Measurements from ENCODE around the gene CUL5. TPM values are rescaled to one million over a fixed set of nuclear protein-coding genes. Genes with fewer than 3 reads are reported as not detected.
A peak's percentile ranks its signal among the peaks of the same experiment; 100 is the strongest.

Gene CUL5
- total RNA-seq, result 29.4 TPM

GRCh38 chr11:108008656-108009496 is at the start of gene CUL5:
Gene CUL5 (plus strand): TSS chr11:108008898. CDS start chr11:108009349, 451 bp downstream.
- peak; percentile 90 to 94 (median 94) for DNase-seq (ENCODE audit: low read depth in 2 of 3, low spot score in 2 of 3)

- no peak for DNase-seq (ENCODE audit: low read depth in 2 of 3, low spot score in 2 of 3)
Observed at GRCh38 chr11:107961480-107961879, 47.2 kb upstream of the CUL5 start.

GRCh38 chr11:107962181-107962580 is 46.5 kb upstream of the CUL5 start:
- DNase-seq (ENCODE audit: low read depth in 2 of 3, low spot score in 2 of 3), result no peak

GRCh38 chr11:107963091-107963490 is 45.6 kb upstream of the CUL5 start:
- DNase-seq (ENCODE audit: low read depth in 2 of 3, low spot score in 2 of 3), result no peak

- no peak for DNase-seq (ENCODE audit: low read depth in 2 of 3, low spot score in 2 of 3)
Observed at GRCh38 chr11:107969219-107969618, 39.5 kb upstream of the CUL5 start.

- no peak for DNase-seq (ENCODE audit: low read depth in 2 of 3, low spot score in 2 of 3)
Observed at GRCh38 chr11:107970049-107970448, 38.6 kb upstream of the CUL5 start.

- no peak for DNase-seq (ENCODE audit: low read depth in 2 of 3, low spot score in 2 of 3)
Observed at GRCh38 chr11:107973641-107974040, 35.1 kb upstream of the CUL5 start.

GRCh38 chr11:107988397-107989158 is 20.1 kb upstream of the CUL5 start:
- DNase-seq (ENCODE audit: low read depth in 2 of 3, low spot score in 2 of 3), result no peak

- DNase-seq (ENCODE audit: low read depth in 2 of 3, low spot score in 2 of 3), result no peak
Observed at GRCh38 chr11:107991868-107992414, 16.8 kb upstream of the CUL5 start.

- no peak for DNase-seq (ENCODE audit: low read depth in 2 of 3, low spot score in 2 of 3)
Observed at GRCh38 chr11:107996006-107996776, 12.5 kb upstream of the CUL5 start.

GRCh38 chr11:107998761-107999160 is 9.9 kb upstream of the CUL5 start:
- DNase-seq (ENCODE audit: low read depth in 2 of 3, low spot score in 2 of 3), result no peak

GRCh38 chr11:107999759-108000455 is 8.8 kb upstream of the CUL5 start:
- peak in 2 of 3 donors; percentile 69 to 74 for DNase-seq (ENCODE audit: low read depth in 2 of 3, low spot score in 2 of 3)

- DNase-seq (ENCODE audit: low read depth in 2 of 3, low spot score in 2 of 3), result no peak
Observed at GRCh38 chr11:108002476-108002875, 6.2 kb upstream of the CUL5 start.

- no peak for DNase-seq (ENCODE audit: low read depth in 2 of 3, low spot score in 2 of 3)
Observed at GRCh38 chr11:108003623-108004022, 5.1 kb upstream of the CUL5 start.

GRCh38 chr11:108007819-108008218 is 879 bp upstream of the CUL5 start:
- DNase-seq (ENCODE audit: low read depth in 2 of 3, low spot score in 2 of 3), result no peak

- no peak for DNase-seq (ENCODE audit: low read depth in 2 of 3, low spot score in 2 of 3)
Observed at GRCh38 chr11:108009497-108010370, 1.0 kb downstream of the CUL5 start.

GRCh38 chr11:108012139-108012725 is 3.5 kb downstream of the CUL5 start:
- DNase-seq (ENCODE audit: low read depth in 2 of 3, low spot score in 2 of 3), result no peak

- DNase-seq (ENCODE audit: low read depth in 2 of 3, low spot score in 2 of 3), result no peak
Observed at GRCh38 chr11:108016647-108017046, 7.9 kb downstream of the CUL5 start.

GRCh38 chr11:108018708-108019107 is 10.0 kb downstream of the CUL5 start:
- no peak for DNase-seq (ENCODE audit: low read depth in 2 of 3, low spot score in 2 of 3)
